HG03045 (cell line): ENCODE results near the gene FAM180A.
"Not testable (repeated sequence)": the region's sequence is repeated elsewhere in the genome, so short reads cannot be mapped to it uniquely, and the experiment has no call there.

Source experiments
- ATAC-seq: cut with Tn5 transposase; IDR thresholded peaks from one replicate; pipeline ENCODE4 v1.9.1; 2021; ENCODE audit warnings: mild to moderate bottlenecking, moderate library complexity; ENCODE audit not compliant: unreplicated experiment

Gene FAM180A

DNA sequence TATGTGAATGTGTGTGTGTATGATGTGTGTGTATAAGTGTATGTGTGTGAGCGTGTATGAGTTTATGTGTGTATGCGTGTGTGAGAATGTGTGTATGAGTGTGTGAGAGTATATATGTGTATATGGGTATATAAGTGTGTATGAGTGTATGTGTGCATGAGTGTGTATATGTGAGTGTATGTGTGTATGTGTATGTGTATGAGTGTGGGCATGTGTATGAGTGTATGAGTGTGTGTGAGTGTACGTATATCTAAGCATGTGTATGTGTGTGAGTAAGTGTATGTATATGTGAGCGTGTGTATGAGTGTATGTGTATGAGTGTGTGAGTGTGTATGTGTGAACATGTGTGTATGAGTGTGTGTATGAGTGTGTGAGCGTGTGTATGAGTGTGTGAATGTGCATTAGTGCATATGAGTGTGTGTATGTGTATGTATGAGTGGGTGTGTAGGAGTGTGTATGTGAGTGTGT is 33.5 kb downstream of the FAM180A start:
- ATAC-seq: no peak

DNA sequence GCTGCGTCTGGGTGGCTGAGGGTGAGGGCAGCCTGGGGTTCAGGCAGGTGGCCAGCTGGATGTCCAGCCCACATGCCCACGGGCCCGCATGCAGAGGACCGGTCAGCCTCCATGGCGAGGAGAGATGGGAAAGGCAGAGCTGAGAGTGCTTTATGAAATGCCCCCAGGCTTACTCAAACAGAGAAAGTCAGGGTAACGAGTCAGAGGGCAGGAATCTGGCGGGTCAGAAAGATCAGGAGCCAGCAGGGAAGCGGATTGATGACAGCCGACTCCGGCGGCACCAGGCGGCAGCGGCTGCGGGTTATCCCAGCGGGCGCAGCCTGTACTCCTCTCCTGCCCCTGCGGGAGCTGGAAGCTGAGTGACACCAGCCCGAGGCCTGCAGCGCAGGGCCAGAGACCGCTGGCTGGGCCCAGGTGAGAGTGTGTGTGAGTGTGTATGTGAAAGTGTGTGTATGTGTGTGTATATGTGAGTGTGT is 34.0 kb downstream of the FAM180A start:
- ATAC-seq: no peak

- ATAC-seq: no peak
Measured at GRCh38 chr7:135713836-135714470, 34.7 kb downstream of the FAM180A start.

GRCh38 chr7:135712796-135713195 is 35.8 kb downstream of the FAM180A start:
- ATAC-seq: no peak

DNA sequence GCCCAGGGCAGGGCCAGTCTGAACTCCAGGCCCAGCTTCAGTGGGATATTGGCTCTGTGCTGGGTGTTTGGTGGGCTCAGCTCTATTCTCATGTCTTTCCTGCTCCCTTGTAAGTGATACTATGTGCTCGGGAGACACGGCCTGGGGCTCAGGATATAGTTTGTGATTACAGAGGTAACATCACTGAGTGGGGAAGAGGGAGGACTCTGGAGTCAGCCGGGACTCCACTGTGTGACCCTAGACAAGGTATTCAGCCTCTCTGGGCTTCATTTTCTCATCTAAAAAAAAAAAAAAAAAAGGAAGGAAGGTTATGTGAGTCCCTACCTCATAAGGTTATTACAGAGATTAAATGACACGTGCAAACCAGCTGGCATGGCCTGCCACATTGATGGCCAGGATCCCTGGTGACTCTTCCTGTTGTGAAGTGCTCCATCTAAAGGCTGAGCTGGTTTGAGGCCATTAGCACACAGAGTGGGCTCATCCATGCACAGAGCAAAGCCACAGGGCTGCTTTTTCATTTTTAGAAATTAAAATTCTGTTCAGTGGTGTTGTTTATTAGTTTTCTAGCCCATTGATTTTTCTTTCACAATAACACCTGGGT is 36.3 kb downstream of the FAM180A start:
- no peak for ATAC-seq

- no peak for ATAC-seq
Measured at GRCh38 chr7:135711139-135711469, 37.5 kb downstream of the FAM180A start.

- ATAC-seq: no peak
Measured at GRCh38 chr7:135710417-135711138, 38.0 kb downstream of the FAM180A start.

- no peak for ATAC-seq
Measured at GRCh38 chr7:135709508-135709907, 39.1 kb downstream of the FAM180A start.

DNA sequence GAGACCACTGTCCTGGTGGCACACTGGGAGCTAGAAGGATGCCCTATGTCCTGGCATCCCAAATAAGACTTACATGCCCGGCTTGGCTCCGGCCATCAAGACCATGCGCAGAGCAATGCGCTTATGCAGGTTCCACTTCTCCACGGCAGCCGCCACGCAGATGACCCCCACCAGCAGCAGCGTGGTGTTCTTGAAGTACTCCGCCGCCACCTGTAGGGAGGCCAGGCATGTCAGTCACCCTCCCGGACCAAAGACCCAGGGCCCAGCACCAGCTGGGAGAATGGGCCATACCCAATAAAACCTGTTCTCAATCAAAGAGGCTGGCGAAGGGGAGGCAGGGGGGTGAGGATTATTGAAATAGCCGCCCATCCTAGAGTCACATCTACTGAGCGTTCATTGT is 40.6 kb downstream of the FAM180A start:
- no peak for ATAC-seq

- ATAC-seq: no peak
Measured at GRCh38 chr7:135707570-135707966, 41.0 kb downstream of the FAM180A start.

GRCh38 chr7:135706858-135707569 is 41.6 kb downstream of the FAM180A start:
- no peak for ATAC-seq

DNA sequence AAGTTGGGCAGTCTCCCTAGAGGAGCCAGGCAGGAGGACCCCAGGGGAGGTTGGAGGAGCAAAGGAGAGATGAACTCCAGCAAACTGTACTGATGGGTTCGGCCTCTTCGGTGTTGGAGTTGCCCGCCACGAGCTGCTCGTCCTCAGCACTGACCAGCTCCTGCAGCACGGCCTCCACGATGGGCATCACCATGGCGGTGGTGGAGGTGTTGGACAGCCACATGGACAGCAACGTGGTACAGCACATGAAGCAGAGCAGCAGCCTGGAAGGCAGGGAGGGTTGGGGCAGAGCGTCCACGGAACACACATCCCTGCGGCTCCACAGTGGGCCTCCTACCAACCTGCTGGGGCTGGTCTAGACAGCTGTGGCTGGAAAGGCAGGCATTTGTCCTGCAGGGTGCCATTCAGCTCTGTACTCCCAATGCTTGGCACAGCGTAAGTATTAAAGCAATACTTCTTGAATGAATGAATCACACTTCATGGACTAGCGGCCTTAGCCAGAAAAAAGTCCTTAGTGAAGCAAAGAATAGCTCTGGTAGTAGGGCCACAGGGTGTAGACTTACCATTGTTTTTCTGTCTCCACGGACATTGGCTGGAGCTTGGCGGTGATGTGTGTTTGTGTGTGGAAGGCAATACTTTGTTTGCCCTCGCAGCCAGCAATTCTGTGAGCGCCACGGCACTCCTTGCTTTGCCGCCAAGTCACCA is 42.4 kb downstream of the FAM180A start:
- no peak for ATAC-seq

GRCh38 chr7:135704698-135705097 is 43.9 kb downstream of the FAM180A start:
- no peak for ATAC-seq

DNA sequence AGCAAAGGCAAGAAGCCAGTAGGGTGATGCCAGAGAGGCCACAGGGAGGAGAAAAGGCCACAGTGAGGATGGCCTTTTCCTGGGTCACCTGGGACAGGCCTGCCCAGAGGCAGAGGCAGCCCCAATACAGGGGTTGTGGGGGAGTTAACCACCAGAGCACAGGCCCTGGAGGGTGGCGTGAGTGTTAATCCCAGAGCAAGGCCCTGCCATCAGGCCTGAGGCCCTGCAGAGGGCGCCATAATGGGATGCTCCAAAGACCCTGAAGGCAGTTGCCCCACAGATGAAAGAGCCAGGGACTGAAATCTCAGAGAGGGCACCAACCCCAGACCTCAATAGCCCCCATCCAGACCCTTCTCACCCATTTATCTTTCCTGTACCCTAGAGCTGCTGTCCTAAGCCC is 44.5 kb downstream of the FAM180A start:
- no peak for ATAC-seq

DNA sequence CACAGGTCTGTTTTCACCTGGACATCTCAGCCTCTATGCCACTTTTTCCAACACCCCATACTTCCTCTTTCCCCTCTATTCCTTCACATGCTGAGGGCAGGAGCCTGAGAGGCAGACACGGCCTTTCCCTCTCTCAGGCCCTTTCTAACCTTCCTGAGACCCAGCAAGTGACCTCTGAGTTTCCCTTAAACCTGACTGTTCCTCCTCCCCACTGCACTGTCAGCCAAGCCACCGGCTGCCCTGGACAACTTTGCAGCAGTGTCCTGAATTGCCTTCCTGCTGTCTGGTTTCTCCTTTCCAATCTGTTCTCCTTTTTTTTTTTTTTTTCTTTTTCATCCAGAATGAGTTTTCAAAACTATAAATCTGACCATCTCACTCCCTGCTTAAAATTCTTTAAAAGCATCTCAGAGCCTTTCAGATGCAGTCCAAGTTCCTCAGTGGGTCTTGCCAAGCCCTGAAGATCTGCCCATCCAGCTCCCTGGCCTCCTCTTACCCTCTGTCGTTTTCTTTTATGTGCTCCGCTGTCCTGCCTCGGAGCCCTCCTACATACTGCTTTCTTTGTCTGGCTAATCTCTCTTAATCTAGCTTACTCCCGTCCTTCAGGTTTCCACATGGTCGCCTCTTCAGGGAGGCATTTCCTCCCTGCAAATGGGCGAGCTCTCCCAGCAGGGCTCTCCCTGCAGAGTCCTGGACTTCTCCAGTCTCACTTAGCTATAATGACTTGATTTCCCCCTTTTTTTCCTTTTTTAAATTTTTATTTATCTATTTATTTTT is 51.1 kb downstream of the FAM180A start:
- no peak for ATAC-seq

- ATAC-seq: no peak
Measured at GRCh38 chr7:135693558-135693957, 55.1 kb downstream of the FAM180A start.

DNA sequence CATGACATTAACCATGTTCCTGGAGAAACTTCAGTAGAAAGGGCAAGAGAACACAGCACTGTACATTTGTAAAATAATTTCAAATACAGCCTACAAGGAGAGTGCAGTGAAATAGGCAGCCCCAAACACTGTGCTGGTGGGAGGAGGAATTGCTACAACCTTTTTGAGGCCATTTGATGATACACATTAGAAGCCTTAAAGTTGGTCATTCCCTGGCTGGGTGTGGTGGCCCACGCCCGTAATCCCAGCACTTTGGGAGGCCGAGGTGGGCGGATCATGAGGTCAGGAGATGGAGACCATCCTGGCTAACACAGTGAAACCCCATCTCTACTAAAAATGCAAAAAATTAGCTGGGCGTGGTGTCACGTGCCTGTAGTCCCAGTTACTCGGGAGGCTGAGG is 56.0 kb downstream of the FAM180A start:
- ATAC-seq: not testable (repeated sequence)

DNA sequence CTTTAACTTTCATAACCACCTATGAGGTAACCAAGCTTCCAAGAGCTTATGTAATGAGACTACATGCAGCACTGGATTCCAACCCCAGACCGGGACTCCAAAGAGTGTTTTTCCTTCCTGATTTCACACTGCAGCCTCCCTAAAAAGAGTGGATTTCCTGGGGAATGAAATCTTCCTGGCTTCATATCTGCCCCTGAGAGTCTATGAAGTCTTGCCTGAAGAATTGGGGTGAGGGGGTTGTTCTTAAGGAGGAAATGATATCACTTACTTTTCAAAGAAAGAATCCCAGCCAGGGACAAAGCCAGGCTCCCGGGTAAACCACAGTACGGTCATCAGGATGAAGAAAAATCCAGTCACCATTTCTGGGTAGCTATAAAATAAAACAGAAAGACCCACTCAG is 56.6 kb downstream of the FAM180A start:
- no peak for ATAC-seq

- no peak for ATAC-seq
Measured at GRCh38 chr7:135690566-135690965, 58.0 kb downstream of the FAM180A start.

- no peak for ATAC-seq
Measured at GRCh38 chr7:135687466-135687865, 61.1 kb downstream of the FAM180A start.
